Measurements from ENCODE around the gene S100A14.
"Not testable (repeated sequence)": the region's sequence is repeated elsewhere in the genome, so short reads cannot be mapped to it uniquely, and the experiment has no call there.

S100A14 gene

GRCh38 chr1:153616144-153616916 lies at the start of gene S100A14:
Gene S100A14 (minus strand): TSS chr1:153616325. CDS start chr1:153615858, 467 bp downstream.
- ATAC-seq (no peak), DNase-seq (no peak)

GRCh38 chr1:153663211-153663610 lies 47.1 kb upstream of the S100A14 start:
- DNase-seq (no peak), ATAC-seq (no peak)

GRCh38 chr1:153662269-153662668 lies 46.1 kb upstream of the S100A14 start:
- DNase-seq (no peak), ATAC-seq (no peak)

- no peak for ATAC-seq
- DNase-seq: no peak
These were observed 45.1 kb upstream of the S100A14 start for GRCh38 chr1:153661111-153661708.

GRCh38 chr1:153659656-153660055 lies 43.5 kb upstream of the S100A14 start:
- ATAC-seq (no peak), DNase-seq (no peak)

- ATAC-seq: no peak
- DNase-seq: no peak
These were observed 43.0 kb upstream of the S100A14 start for GRCh38 chr1:153659175-153659534.

- ATAC-seq: peak; percentile 97
- DNase-seq: peak; percentile 93
These were observed 42.5 kb upstream of the S100A14 start, which contains the start of gene SNAPIN for GRCh38 chr1:153658400-153659174. Gene SNAPIN (plus strand): TSS chr1:153658703. CDS start chr1:153658744, 41 bp downstream.

- DNase-seq (no peak), ATAC-seq (no peak)
These were observed 39.2 kb upstream of the S100A14 start for GRCh38 chr1:153655333-153655732.

- no peak for DNase-seq
- ATAC-seq: no peak
These were observed 36.8 kb upstream of the S100A14 start for GRCh38 chr1:153652805-153653500.

GRCh38 chr1:153651771-153652170 lies 35.6 kb upstream of the S100A14 start:
- no peak for DNase-seq

GRCh38 chr1:153649863-153650235 lies 33.7 kb upstream of the S100A14 start:
- ATAC-seq (no peak), DNase-seq (no peak)

More at GRCh38 chr1:153651771-153652170, 35.6 kb upstream of the S100A14 start:
- ATAC-seq: no peak

GRCh38 chr1:153649137-153649862 lies 33.2 kb upstream of the S100A14 start:
- ATAC-seq (peak; percentile 29), DNase-seq (no peak)

GRCh38 chr1:153648000-153648643 lies 32.0 kb upstream of the S100A14 start:
- ATAC-seq: no peak
- DNase-seq: no peak

- ATAC-seq (no peak), DNase-seq (no peak)
These were observed 31.2 kb upstream of the S100A14 start for GRCh38 chr1:153647346-153647714.

- DNase-seq (no peak), ATAC-seq (no peak)
These were observed 30.7 kb upstream of the S100A14 start for GRCh38 chr1:153646672-153647345.

GRCh38 chr1:153643816-153644215 lies 27.7 kb upstream of the S100A14 start:
- no peak for ATAC-seq
- DNase-seq: no peak

- DNase-seq (no peak), ATAC-seq (no peak)
These were observed 27.0 kb upstream of the S100A14 start for GRCh38 chr1:153643100-153643499.

GRCh38 chr1:153642161-153642560 lies 26.0 kb upstream of the S100A14 start:
- no peak for DNase-seq
- no peak for ATAC-seq

- no peak for ATAC-seq
- DNase-seq: no peak
These were observed 24.7 kb upstream of the S100A14 start for GRCh38 chr1:153640861-153641260.

GRCh38 chr1:153640213-153640612 lies 24.1 kb upstream of the S100A14 start:
- not testable (repeated sequence) for DNase-seq, ATAC-seq

GRCh38 chr1:153639280-153639679 lies 23.2 kb upstream of the S100A14 start:
- no peak for DNase-seq

More at GRCh38 chr1:153639280-153639679, 23.2 kb upstream of the S100A14 start:
- ATAC-seq: no peak
